IMR-90 (cell line): ENCODE results near the gene PTH2.

Experiments used
- BHLHE40 ChIP-seq: fragments of 150-350 bp; IDR thresholded peaks from 2 replicates; pipeline ENCODE4 v1.6.1; 2016; ENCODE audit warnings: mild to moderate bottlenecking, low read depth, low read length
- CEBPB ChIP-seq: IDR thresholded peaks from 2 replicates; pipeline ENCODE4 v1.6.1; 2012; ENCODE audit warnings: low read depth, low read length, improper control_type of control experiment
- CHD1 ChIP-seq: IDR thresholded peaks from 2 replicates; pipeline ENCODE4 v1.6.1; 2012; ENCODE audit warnings: low read depth, low read length, improper control_type of control experiment
- CTCF ChIP-seq: conservative IDR thresholded peaks from 2 replicates; pipeline ENCODE4 v1.5.1; 2012; ENCODE audit warnings: mild to moderate bottlenecking, low read depth, low read length, improper control_type of control experiment
- ELK1 ChIP-seq: fragments of 150-350 bp; IDR thresholded peaks from 2 replicates; pipeline ENCODE4 v1.6.1; 2016; ENCODE audit warnings: low read depth, mild to moderate bottlenecking, low read length, moderate library complexity, borderline replicate concordance
- MAZ ChIP-seq: IDR thresholded peaks from 2 replicates; pipeline ENCODE4 v1.6.1; 2012; ENCODE audit warnings: low read depth, mild to moderate bottlenecking, low read length, improper control_type of control experiment, moderate library complexity, borderline replicate concordance
- NFE2L2 ChIP-seq: fragments of 150-350 bp; IDR thresholded peaks from 2 replicates; pipeline ENCODE4 v1.6.1; 2016; ENCODE audit warnings: low read depth, mild to moderate bottlenecking, low read length
- POLR2A ChIP-seq: IDR thresholded peaks from 2 replicates; pipeline ENCODE4 v1.6.1; 2012; ENCODE audit warnings: mild to moderate bottlenecking, low read depth, low read length
- RAD21 ChIP-seq: IDR thresholded peaks from 2 replicates; pipeline ENCODE4 v1.6.1; 2012; ENCODE audit warnings: low read length, improper control_type of control experiment
- RCOR1 ChIP-seq: IDR thresholded peaks from 2 replicates; pipeline ENCODE4 v1.6.1; 2012; ENCODE audit warnings: mild to moderate bottlenecking, low read length, improper control_type of control experiment; ENCODE audit not compliant: insufficient replicate concordance
- RFX5 ChIP-seq: IDR thresholded peaks from 2 replicates; pipeline ENCODE4 v1.8.0; 2012; ENCODE audit warnings: low read depth, mild to moderate bottlenecking, low read length, moderate library complexity
- SMC3 ChIP-seq: fragments of 150-350 bp; IDR thresholded peaks from 2 replicates; pipeline ENCODE4 v1.6.1; 2016; ENCODE audit warnings: low read depth, mild to moderate bottlenecking, antibody characterized with exemption, low read length, moderate library complexity
- USF2 ChIP-seq: fragments of 150-350 bp; IDR thresholded peaks from 2 replicates; pipeline ENCODE4 v1.6.1; 2017; ENCODE audit warnings: mild to moderate bottlenecking, antibody characterized with exemption, low read length, low read depth

GRCh38 chr19:49439836-49440235 lies 16.6 kb upstream of the PTH2 start:
- TF ChIP-seq CTCF (no peak), RFX5 (no peak), POLR2A (no peak), BHLHE40 (no peak), CHD1 (no peak), MAZ (no peak), ELK1 (no peak), NFE2L2 (no peak), CEBPB (no peak), RCOR1 (no peak), SMC3 (no peak), USF2 (no peak), RAD21 (no peak)
